Mesenchymal stem cell (in vitro differentiated cells and primary cell): Measurements from ENCODE around the gene KIRREL3.
"Not testable (repeated sequence)": the region's sequence is repeated elsewhere in the genome, so short reads cannot be mapped to it uniquely, and the experiment has no call there.

Experiments used
- DNase-seq: peaks from one replicate; pipeline ENCODE4 v3.0.0-alpha.2; 2013
- H2AFZ ChIP-seq: one replicate; pipeline ENCODE4 v1.6.1; 2013; ENCODE audit warnings: low read depth, mild to moderate bottlenecking, control low read depth, inconsistent platforms, low read length, moderate library complexity
- H2AK5ac ChIP-seq: 2 replicates; pipeline ENCODE4 v1.6.1; 2013; ENCODE audit warnings: low read length, moderate library complexity, mild to moderate bottlenecking, inconsistent platforms; ENCODE audit not compliant: severe bottlenecking
- H2BK120ac ChIP-seq: one replicate; pipeline ENCODE4 v1.6.1; 2013; ENCODE audit warnings: low read depth, mild to moderate bottlenecking, inconsistent platforms, low read length, moderate library complexity
- H2BK12ac ChIP-seq, 2 experiments: one replicate each; pipeline ENCODE4 v1.6.1; 2013; ENCODE audit warnings: inconsistent platforms in 2 of 2, low read length in 2 of 2, mild to moderate bottlenecking in 2 of 2, moderate library complexity in 2 of 2, control low read depth in 1 of 2
- H2BK15ac ChIP-seq: one replicate; pipeline ENCODE4 v1.6.1; 2013; ENCODE audit warnings: mild to moderate bottlenecking, low read depth, inconsistent platforms; ENCODE audit not compliant: poor library complexity, severe bottlenecking
- H2BK5ac ChIP-seq: 2 replicates; pipeline ENCODE4 v1.6.1; 2013; ENCODE audit warnings: low read depth, mild to moderate bottlenecking, low read length, control low read depth, inconsistent platforms; ENCODE audit not compliant: poor library complexity, severe bottlenecking
- H3K14ac ChIP-seq, 2 experiments: one replicate each; pipeline ENCODE4 v1.6.1; 2013; ENCODE audit warnings: inconsistent platforms in 2 of 2, low read length in 2 of 2, control low read depth in 1 of 2, mild to moderate bottlenecking in 1 of 2, moderate library complexity in 1 of 2
- H3K18ac ChIP-seq, 2 experiments: one replicate each; pipeline ENCODE4 v1.6.1; 2013; ENCODE audit warnings: inconsistent platforms in 2 of 2, low read length in 2 of 2, control low read depth in 1 of 2, low read depth in 1 of 2, mild to moderate bottlenecking in 1 of 2
- H3K23ac ChIP-seq, 2 experiments: one replicate each; pipeline ENCODE4 v1.6.1; 2013; ENCODE audit warnings: inconsistent platforms in 2 of 2, low read length in 2 of 2, mild to moderate bottlenecking in 2 of 2, moderate library complexity in 2 of 2, control low read depth in 1 of 2
- H3K27ac ChIP-seq: 2 replicates; pipeline ENCODE4 v1.5.1; 2013; ENCODE audit warnings: mild to moderate bottlenecking, moderate library complexity, low read length, control low read depth, inconsistent platforms; ENCODE audit not compliant: poor library complexity, severe bottlenecking
- H3K27me3 ChIP-seq, 2 experiments: 2 replicates each; pipeline versions ENCODE4 v1.6.1 to v1.7.0; 2013; ENCODE audit warnings: low read length in 2 of 2, mild to moderate bottlenecking in 2 of 2, moderate library complexity in 2 of 2, control low read depth in 1 of 2, inconsistent platforms in 1 of 2; ENCODE audit not compliant: control insufficient read depth in 1 of 2, insufficient read depth in 1 of 2
- H3K36me3 ChIP-seq, 2 experiments: 2 replicates each; pipeline versions ENCODE4 v1.6.1 to v1.7.0; 2013; ENCODE audit warnings: low read length in 2 of 2, control low read depth in 1 of 2, inconsistent platforms in 1 of 2, low read depth in 1 of 2, mild to moderate bottlenecking in 1 of 2; ENCODE audit not compliant: insufficient read depth in 2 of 2, control insufficient read depth in 1 of 2
- H3K4ac ChIP-seq, 2 experiments: one replicate each; pipeline ENCODE4 v1.6.1; 2013; ENCODE audit warnings: inconsistent platforms in 2 of 2, low read length in 2 of 2, mild to moderate bottlenecking in 2 of 2, moderate library complexity in 2 of 2, control low read depth in 1 of 2, low read depth in 1 of 2
- H3K4me1 ChIP-seq: 2 replicates; pipeline ENCODE4 v1.6.1; 2013; ENCODE audit warnings: low read depth, low read length, control low read depth; ENCODE audit not compliant: control insufficient read depth, insufficient read depth
- H3K4me2 ChIP-seq: 2 replicates; pipeline ENCODE4 v1.6.1; 2013; ENCODE audit warnings: low read length, mild to moderate bottlenecking, inconsistent platforms; ENCODE audit not compliant: poor library complexity, severe bottlenecking
- H3K4me3 ChIP-seq, 2 experiments: 2 replicates each; pipeline versions ENCODE4 v1.5.1 to v1.7.0; 2013; ENCODE audit warnings: low read length in 2 of 2, mild to moderate bottlenecking in 2 of 2, control low read depth in 1 of 2, low read depth in 1 of 2; ENCODE audit not compliant: insufficient read depth in 1 of 2
- H3K79me1 ChIP-seq: replicated peaks from 2 replicates; pipeline ENCODE4 v1.6.1; 2013; ENCODE audit warnings: mild to moderate bottlenecking, control low read depth, low read length, inconsistent platforms; ENCODE audit not compliant: poor library complexity, severe bottlenecking
- H3K9ac ChIP-seq: 2 replicates; pipeline ENCODE4 v1.7.0; 2013; ENCODE audit warnings: mild to moderate bottlenecking, low read length, moderate library complexity
- H3K9me3 ChIP-seq: 2 replicates; pipeline ENCODE4 v1.7.0; 2013; ENCODE audit warnings: mild to moderate bottlenecking, low read length; ENCODE audit not compliant: control insufficient read depth
- H4K8ac ChIP-seq: one replicate; pipeline ENCODE4 v1.6.1; 2013; ENCODE audit warnings: inconsistent platforms, mild to moderate bottlenecking, low read length, moderate library complexity
- H4K91ac ChIP-seq: one replicate; pipeline ENCODE4 v1.6.1; 2013; ENCODE audit warnings: mild to moderate bottlenecking, low read length, inconsistent platforms
- WGBS: methylation state at CpG from one replicate; pipeline ENCODE4 v1.1.7; 2013; ENCODE audit warnings: mixed read lengths; 5-methylcytosine and 5-hydroxymethylcytosine counted together

Gene KIRREL3

DNA sequence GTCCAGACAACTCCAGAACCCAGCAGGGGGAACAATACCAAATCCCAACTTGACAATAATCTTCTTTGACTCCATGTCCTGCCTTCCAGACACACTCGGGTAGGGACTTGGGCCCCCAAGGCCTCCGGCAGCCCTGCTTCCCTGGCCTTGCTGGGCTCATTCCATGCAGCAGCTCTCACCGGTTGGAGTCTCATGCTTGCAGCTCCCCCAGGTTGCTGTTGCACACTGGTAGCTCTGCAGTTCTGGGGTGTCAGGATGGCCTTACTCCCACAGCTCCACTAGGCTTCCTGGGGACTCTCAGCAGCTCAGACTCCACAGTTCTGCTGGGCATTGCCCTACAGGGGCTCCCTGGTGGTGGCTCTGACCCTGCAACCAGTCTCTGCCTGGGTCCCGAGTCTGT is 602.3 kb downstream of the KIRREL3 start:
- no peak overlapping the region for H3K4ac ChIP-seq
- H2AFZ ChIP-seq = no peak overlapping the region
- no peak overlapping the region for H3K4me3 ChIP-seq
- H3K36me3 ChIP-seq = peaks cover 0 to 8% of the 10 kb centered on the region in 2 experiments
- no peak overlapping the region for H2BK15ac ChIP-seq
- H4K8ac ChIP-seq = no peak overlapping the region
- H3K27me3 ChIP-seq = no peaks in the 10 kb centered on the region
- H2AK5ac ChIP-seq = no peak overlapping the region
- H3K27ac ChIP-seq = no peak overlapping the region
- DNase-seq = no peak
- H3K79me1 ChIP-seq = peaks cover 3% of the 10 kb centered on the region
- no peaks in the 10 kb centered on the region for H3K9me3 ChIP-seq
- H3K14ac ChIP-seq = no peak overlapping the region
- no peak overlapping the region for H3K18ac ChIP-seq
- WGBS = 100% methylated on average over 4 of the region's 4 CpGs
- H2BK12ac ChIP-seq = no peak overlapping the region
- no peak overlapping the region for H2BK120ac ChIP-seq
- H3K23ac ChIP-seq = no peak overlapping the region
- H3K9ac ChIP-seq = no peak overlapping the region
- no peak overlapping the region for H3K4me2 ChIP-seq
- no peak overlapping the region for H2BK5ac ChIP-seq
- H4K91ac ChIP-seq = no peak overlapping the region
- no peaks in the 10 kb centered on the region for H3K4me1 ChIP-seq

DNA sequence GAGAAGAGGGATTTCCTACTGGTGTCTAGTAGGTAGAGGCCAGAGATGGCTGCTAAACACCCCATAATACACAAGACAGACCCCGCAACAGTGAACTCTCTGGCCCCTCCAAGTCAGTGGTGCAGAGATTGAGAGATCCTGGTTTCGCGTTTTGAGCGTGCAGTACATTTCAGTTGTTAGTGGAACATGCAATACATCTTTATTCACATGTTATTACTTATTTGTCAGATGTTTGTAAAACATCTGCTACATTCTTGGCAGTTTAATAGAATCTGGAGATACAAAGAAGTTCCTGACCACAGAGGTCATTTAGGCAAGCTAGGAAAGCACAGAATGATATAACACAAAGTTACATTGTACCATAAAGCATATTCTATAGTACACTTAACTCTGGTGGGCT is 603.6 kb downstream of the KIRREL3 start:
- no peak overlapping the region for H2AK5ac ChIP-seq
- H3K4me2 ChIP-seq = no peak overlapping the region
- no peaks in the 10 kb centered on the region for H3K36me3 ChIP-seq
- no peaks in the 10 kb centered on the region for H3K4me1 ChIP-seq
- H2BK120ac ChIP-seq = no peak overlapping the region
- H3K9me3 ChIP-seq = no peaks in the 10 kb centered on the region
- no peak overlapping the region for H3K4ac ChIP-seq
- no peak overlapping the region for H4K91ac ChIP-seq
- H2BK12ac ChIP-seq = no peak overlapping the region
- H3K4me3 ChIP-seq = no peak overlapping the region
- H3K79me1 ChIP-seq = peaks cover 11% of the 10 kb centered on the region
- H3K27ac ChIP-seq = no peak overlapping the region
- no peak overlapping the region for H3K23ac ChIP-seq
- H3K9ac ChIP-seq = no peak overlapping the region
- H2BK15ac ChIP-seq = no peak overlapping the region
- no peak for DNase-seq
- no peaks in the 10 kb centered on the region for H3K27me3 ChIP-seq
- no peak overlapping the region for H3K14ac ChIP-seq
- 86% methylated on average over 1 of the region's 4 CpGs for WGBS
- no peak overlapping the region for H2BK5ac ChIP-seq
- no peak overlapping the region for H3K18ac ChIP-seq
- no peak overlapping the region for H2AFZ ChIP-seq
- no peak overlapping the region for H4K8ac ChIP-seq

DNA sequence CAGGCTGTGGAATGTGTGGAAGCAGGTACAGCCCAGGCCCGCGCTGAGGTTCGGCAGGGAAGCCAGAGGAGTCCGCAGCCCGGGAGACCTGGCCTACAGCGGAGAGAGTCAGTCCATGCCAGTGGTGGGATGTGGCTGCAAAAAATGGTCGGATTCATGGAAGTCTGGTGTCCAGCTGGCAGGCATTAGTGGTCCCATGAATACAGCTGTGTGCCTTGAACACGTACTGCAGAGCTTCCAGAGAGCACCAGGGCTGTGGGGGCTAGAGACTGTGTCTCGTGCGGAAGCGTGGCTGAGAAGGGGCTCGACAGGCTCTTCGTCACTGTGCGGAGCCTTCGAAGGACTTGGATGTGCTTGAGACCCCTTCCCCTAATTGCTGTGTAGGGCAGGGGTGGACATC is 604.3 kb downstream of the KIRREL3 start:
- not testable (repeated sequence) for H3K36me3 ChIP-seq, H3K23ac ChIP-seq, H2BK12ac ChIP-seq, H4K91ac ChIP-seq, H3K4me3 ChIP-seq, H3K4ac ChIP-seq, H2AK5ac ChIP-seq, H3K4me2 ChIP-seq, H2AFZ ChIP-seq, H3K27ac ChIP-seq, H3K9ac ChIP-seq, H2BK120ac ChIP-seq, H4K8ac ChIP-seq, H2BK5ac ChIP-seq, H2BK15ac ChIP-seq, H3K9me3 ChIP-seq, H3K14ac ChIP-seq, H3K4me1 ChIP-seq, H3K27me3 ChIP-seq, DNase-seq, H3K18ac ChIP-seq
- peaks cover 15% of the 10 kb centered on the region for H3K79me1 ChIP-seq
- WGBS = 97% methylated on average over 12 of the region's 15 CpGs

DNA sequence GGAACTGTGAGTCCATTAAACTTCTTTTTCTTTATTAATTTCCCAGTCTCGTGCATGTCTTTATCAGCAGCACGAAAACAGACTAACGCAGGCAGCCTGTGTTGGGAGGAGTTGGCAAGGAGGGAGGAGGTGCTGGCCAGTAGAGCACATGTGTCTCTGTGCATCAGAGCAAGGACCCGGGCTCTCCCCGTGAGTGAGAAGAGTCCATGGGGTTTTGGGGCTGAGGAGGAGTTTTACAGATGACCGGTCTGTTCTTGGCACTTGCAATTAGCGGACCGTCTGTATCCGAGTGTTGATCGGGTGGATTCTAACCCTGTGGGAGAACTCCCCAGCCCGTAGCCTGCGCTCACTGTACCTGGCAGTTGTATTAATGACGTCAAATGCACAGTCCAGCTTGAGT is 604.8 kb downstream of the KIRREL3 start:
- H2AFZ ChIP-seq, H2BK5ac ChIP-seq, H2BK15ac ChIP-seq, H2BK120ac ChIP-seq, H2BK12ac ChIP-seq, H3K27ac ChIP-seq, H3K4ac ChIP-seq, H3K4me2 ChIP-seq, H3K9me3 ChIP-seq, H3K23ac ChIP-seq, DNase-seq, H3K18ac ChIP-seq, H3K4me1 ChIP-seq, H4K8ac ChIP-seq, H3K27me3 ChIP-seq, H2AK5ac ChIP-seq, H3K14ac ChIP-seq, H4K91ac ChIP-seq, H3K36me3 ChIP-seq: not testable (repeated sequence)
- Histone ChIP-seq H3K4me3 (peak overlapping the region in 1 of 2 experiments; percentile 36), H3K79me1 (peaks cover 16% of the 10 kb centered on the region), H3K9ac (peak overlapping the region; percentile 43)
- 89% methylated on average over 3 of the region's 13 CpGs for WGBS
